ENCODE data around the gene DNAI7.

DNA sequence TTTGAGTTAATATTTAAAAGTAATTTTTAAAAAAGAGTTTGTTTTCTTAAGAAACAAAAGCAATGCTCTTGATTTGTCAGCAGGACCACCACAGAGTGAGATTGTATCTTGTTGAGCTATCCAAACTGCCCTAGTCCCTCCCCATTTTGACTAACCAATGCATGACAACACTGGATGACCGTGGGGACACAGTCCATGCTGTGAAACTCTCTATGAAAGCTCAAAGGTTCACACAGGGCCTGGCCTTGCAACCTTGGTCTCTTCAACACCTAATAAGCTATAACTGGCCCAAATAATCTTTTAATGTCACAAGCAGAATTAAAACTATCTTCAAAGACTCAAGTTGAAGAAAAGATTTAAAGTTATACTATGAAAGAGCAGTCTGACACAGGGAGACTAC is 13.6 kb upstream of the DNAI7 start:
- TF ChIP-seq CTCF (IDR thresholded peaks at IDR 0.05), result no peak
- no peak for TF ChIP-seq POLR2A (IDR thresholded peaks at IDR 0.05)

Measured in testis (tissue), 2 donors.